HCT116 (cell line): ENCODE measurements around the gene SRPX. TPM values are rescaled to one million over a fixed set of nuclear protein-coding genes. Genes with fewer than 3 reads are reported as not detected.

Experiments
- ATAC-seq: fragments of 200-7000 bp; cut with Tn5 transposase; 2 replicates; pipeline ENCODE4 v1.9.1; 2020; ENCODE audit warnings: mild to moderate bottlenecking, moderate library complexity
- BruUV-seq: library from RNA; stranded (reverse); fragments of 400-500 nt; replicated peaks from 2 replicates; lab custom pipeline; 2021; lab: Mats Ljungman, UMichigan
- CTCF ChIA-PET: fragments of 300-600 bp; sonication (Branson Sonifier 250); formaldehyde crosslinking; loops from one replicate; lab custom pipeline; 2021; ENCODE audit warnings: antibody characterized with exemption; lab: Charles Lee
- POLR2A ChIA-PET: fragments of 300-600, 350-600 bp; sonication (Branson Sonifier 250); formaldehyde crosslinking; loops from one replicate; lab custom pipeline; 2021; ENCODE audit warnings: antibody characterized with exemption; lab: Charles Lee
- RAD21 ChIA-PET, 2 experiments: fragments of 300-600 bp; sonication (Branson Sonifier 250); formaldehyde crosslinking; loops; one replicate each; lab custom pipeline; 2023; ENCODE audit warnings: low total read pairs in 2 of 2; ENCODE audit not compliant: uncharacterized antibody in 2 of 2, unreplicated experiment in 2 of 2, low non-redundant PET in 1 of 2; lab: Charles Lee
- DNase-seq: peaks from one replicate; pipeline ENCODE4 v3.0.0-alpha.2; 2010; ENCODE audit warnings: low read depth, low spot score
- H2AFZ ChIP-seq: fragments of 200-600 bp; shearing (Covaris generic), sonication (generic); 2 replicates; pipeline ENCODE4 v1.6.1; 2017; ENCODE audit warnings: low read depth, mixed run types, mixed read lengths, antibody characterized with exemption, low read length; ENCODE audit not compliant: poor library complexity, severe bottlenecking
- H3K27ac ChIP-seq: 2 replicates; pipeline ENCODE4 v1.5.1; 2012; ENCODE audit warnings: low read depth, low read length
- H3K27me3 ChIP-seq: fragments of 200-600 bp; sonication (generic); 2 replicates; pipeline ENCODE4 v1.6.1; 2016; ENCODE audit warnings: mixed run types, low read length, mixed read lengths; ENCODE audit not compliant: insufficient read depth
- H3K36me3 ChIP-seq, 2 experiments: fragments of 200-500 bp in 1 of 2; fragments of 200-600 bp in 1 of 2; sonication (Bioruptor generic) in 1 of 2; sonication (generic) in 1 of 2; 2 replicates each; pipeline versions ENCODE4 v1.5.1 to v1.6.1; 2014 to 2016; ENCODE audit warnings: low read length in 2 of 2, inconsistent platforms in 1 of 2, mixed read lengths in 1 of 2, mixed run types in 1 of 2; ENCODE audit not compliant: insufficient read depth in 2 of 2, control insufficient read depth in 1 of 2
- H3K4me1 ChIP-seq, 2 experiments: fragments of 200-600 bp in 1 of 2; sonication (generic) in 1 of 2; 2 replicates each; pipeline versions ENCODE4 v1.5.1 to v1.6.1; 2012 to 2017; ENCODE audit warnings: low read length in 2 of 2, inconsistent platforms in 1 of 2, mild to moderate bottlenecking in 1 of 2, mixed read lengths in 1 of 2, mixed run types in 1 of 2, moderate library complexity in 1 of 2; ENCODE audit not compliant: insufficient read depth in 2 of 2, control insufficient read depth in 1 of 2
- H3K4me2 ChIP-seq: fragments of 200-600 bp; sonication (generic); 2 replicates; pipeline ENCODE4 v1.6.1; 2017; ENCODE audit warnings: mixed run types, low read length, mixed read lengths
- H3K4me3 ChIP-seq, 2 experiments: fragments of 200-600 bp in 1 of 2; sonication (generic) in 1 of 2; replicated peaks in 1 of 2; 2 replicates each; pipeline ENCODE4 v1.5.1; 2011 to 2016; ENCODE audit warnings: low read length in 2 of 2, control low read depth in 1 of 2, low read depth in 1 of 2, mild to moderate bottlenecking in 1 of 2, mixed read lengths in 1 of 2, mixed run types in 1 of 2
- H3K79me2 ChIP-seq: fragments of 200-600 bp; sonication (generic); 2 replicates; pipeline ENCODE4 v1.6.1; 2017; ENCODE audit warnings: mild to moderate bottlenecking, mixed run types, low read length, moderate library complexity, mixed read lengths; ENCODE audit not compliant: insufficient read depth
- H3K9ac ChIP-seq: fragments of 200-600 bp; sonication (generic); 2 replicates; pipeline ENCODE4 v1.6.1; 2016; ENCODE audit warnings: low read length, mixed read lengths
- H3K9me2 ChIP-seq: fragments of 200-600 bp; sonication (generic), shearing (Covaris generic); 2 replicates; pipeline ENCODE4 v1.6.1; 2017; ENCODE audit warnings: mixed run types, mild to moderate bottlenecking, moderate library complexity; ENCODE audit not compliant: insufficient read depth
- H3K9me3 ChIP-seq, 2 experiments: fragments of 200-500 bp in 1 of 2; fragments of 200-600 bp in 1 of 2; sonication (Bioruptor generic) in 1 of 2; sonication (generic) in 1 of 2; 2 replicates each; pipeline ENCODE4 v1.6.1; 2014 to 2017; ENCODE audit warnings: low read length in 2 of 2, mixed read lengths in 2 of 2, inconsistent platforms in 1 of 2, low read depth in 1 of 2, mild to moderate bottlenecking in 1 of 2, mixed run types in 1 of 2, moderate library complexity in 1 of 2; ENCODE audit not compliant: control insufficient read depth in 1 of 2, insufficient read depth in 1 of 2
- H4K20me1 ChIP-seq: fragments of 200-600 bp; sonication (generic), shearing (Covaris generic); 2 replicates; pipeline ENCODE4 v1.6.1; 2017; ENCODE audit warnings: mixed run types, mild to moderate bottlenecking, moderate library complexity; ENCODE audit not compliant: insufficient read depth
- CTCF ChIP-seq, 3 experiments: fragments of 200-600 bp in 1 of 3; sonication (generic) in 1 of 3; IDR thresholded peaks in 2 of 3; conservative IDR thresholded peaks in 1 of 3; 2 replicates each; pipeline ENCODE4 v1.5.1; 2012 to 2017; ENCODE audit warnings: low read depth in 2 of 3, low read length in 2 of 3, antibody characterized with exemption in 1 of 3, borderline replicate concordance in 1 of 3, control low read depth in 1 of 3, mild to moderate bottlenecking in 1 of 3, mixed read lengths in 1 of 3, mixed run types in 1 of 3, moderate library complexity in 1 of 3; ENCODE audit not compliant: insufficient read depth in 1 of 3
- ELF1 ChIP-seq: IDR thresholded peaks from 2 replicates; pipeline ENCODE4 v1.6.1; 2012; ENCODE audit warnings: low read depth, borderline replicate concordance
- EZH2 ChIP-seq: fragments of 200-600 bp; sonication (generic); IDR thresholded peaks from 2 replicates; pipeline ENCODE4 v1.6.1; 2017; ENCODE audit warnings: antibody characterized with exemption, mixed run types
- EZH2phosphoT487 ChIP-seq: fragments of 200-600 bp; IDR thresholded peaks from 2 replicates; pipeline ENCODE4 v1.6.1; 2018; ENCODE audit warnings: antibody characterized with exemption, borderline replicate concordance
- FOSL1 ChIP-seq: IDR thresholded peaks from 2 replicates; pipeline ENCODE4 v1.6.1; 2012; ENCODE audit warnings: low read depth
- JUND ChIP-seq: IDR thresholded peaks from 2 replicates; pipeline ENCODE4 v1.6.1; 2012
- POLR2A ChIP-seq: IDR thresholded peaks from 2 replicates; pipeline ENCODE4 v1.7.0; 2011; ENCODE audit warnings: borderline replicate concordance; ENCODE audit not compliant: insufficient read depth, insufficient read length; ENCODE audit errors: extremely low read depth
- RAD21 ChIP-seq: IDR thresholded peaks from 2 replicates; pipeline ENCODE4 v1.6.1; 2012; ENCODE audit warnings: low read depth, mild to moderate bottlenecking
- SIN3A ChIP-seq: IDR thresholded peaks from 2 replicates; pipeline ENCODE4 v1.6.1; 2012; ENCODE audit warnings: low read depth
- SP1 ChIP-seq: IDR thresholded peaks from 2 replicates; pipeline ENCODE4 v1.6.1; 2012; ENCODE audit warnings: low read depth
- SRF ChIP-seq: IDR thresholded peaks from 2 replicates; pipeline ENCODE4 v1.6.1; 2012; ENCODE audit warnings: low read depth
- TCF7L2 ChIP-seq: IDR thresholded peaks from 2 replicates; pipeline ENCODE4 v1.7.0; 2011; ENCODE audit warnings: borderline replicate concordance, inconsistent platforms; ENCODE audit not compliant: insufficient read depth, insufficient read length; ENCODE audit errors: extremely low read depth
- YY1 ChIP-seq: IDR thresholded peaks from 2 replicates; pipeline ENCODE4 v1.6.1; 2011; ENCODE audit warnings: low read length, low read depth, moderate library complexity, mild to moderate bottlenecking; ENCODE audit not compliant: insufficient replicate concordance; ENCODE audit errors: extremely low read depth
- ZFX ChIP-seq: fragments of 450-650 bp; IDR thresholded peaks from 2 replicates; pipeline ENCODE4 v1.6.1; 2017
- ZNF274 ChIP-seq: fragments of 200-500 bp; sonication (Bioruptor generic); IDR thresholded peaks from 2 replicates; pipeline ENCODE4 v1.6.1; 2014; ENCODE audit warnings: mild to moderate bottlenecking, low read depth, low read length, inconsistent platforms
- intact Hi-C: fragments of 100-400 bp; cut with micrococcal nuclease; formaldehyde crosslinking; loops from 2 replicates; pipeline ENCODE4 v1.10.0; 2022
- total RNA-seq: library from RNA; stranded (reverse); gene quantifications from one replicate; pipeline ENCODE4 v1.2.1, GENCODE V29; 2021; ENCODE audit not compliant: unreplicated experiment
- TF ChIP-seq, protein P1 (sequence below): IDR thresholded peaks from 2 replicates; pipeline ENCODE4 v1.6.1; 2012; ENCODE audit warnings: low read depth
- TF ChIP-seq, protein P2 (sequence below): IDR thresholded peaks from 2 replicates; pipeline ENCODE4 v1.6.1; 2012

The SRPX gene
- total RNA-seq, 1 experiment from 2014 or later: 18.2 TPM

DNA sequence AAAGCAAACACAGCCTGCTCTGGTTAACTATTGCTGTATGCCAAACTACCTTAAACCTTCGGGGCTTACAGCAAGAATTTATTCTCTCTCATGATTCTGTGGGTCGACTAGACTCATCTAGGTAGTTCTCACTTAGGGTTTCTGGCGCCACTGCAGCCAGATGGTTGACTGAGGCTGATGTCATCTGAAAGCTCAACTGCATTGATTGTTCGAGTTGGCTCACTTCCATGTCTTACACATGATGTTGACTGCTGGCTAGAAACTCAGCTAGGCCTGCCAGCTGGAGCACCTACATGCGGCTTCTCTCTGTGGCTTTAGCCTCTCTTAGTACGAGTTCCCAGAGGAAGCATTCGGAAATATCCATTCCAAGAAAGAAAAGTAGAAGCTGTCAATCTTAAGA, 103.2 kb downstream of the SRPX start:
- Histone ChIP-seq H3K9me2 (no peaks in the 10 kb centered on the region), H3K36me3 (no peaks in the 10 kb centered on the region), H3K79me2 (no peaks in the 10 kb centered on the region), H3K9ac (no peak overlapping the region), H3K9me3 (no peaks in the 10 kb centered on the region), H3K4me2 (no peak overlapping the region), H3K27ac (no peak overlapping the region), H3K27me3 (no peaks in the 10 kb centered on the region), H4K20me1 (no peaks in the 10 kb centered on the region), H3K4me3 (no peak overlapping the region), H2AFZ (no peak overlapping the region), H3K4me1 (no peaks in the 10 kb centered on the region)
- intact Hi-C loops: no loop called here
- DNase-seq (no peak), ATAC-seq (no peak)
- no TSS peak for BruUV-seq
- ChIA-PET POLR2A (no interaction called here), CTCF (no interaction called here), RAD21 (no interaction called here)
- TF ChIP-seq EZH2phosphoT487 (no peak), SP1 (no peak), ZFX (no peak), TCF7L2 (no peak)

GRCh38 chrX:38116706-38117105, 104.0 kb downstream of the SRPX start:
- H2AFZ ChIP-seq: no peak overlapping the region
- no peaks in the 10 kb centered on the region for H3K36me3 ChIP-seq
- RAD21 ChIA-PET: no interaction called here
- DNase-seq (no peak), ATAC-seq (no peak)
- no peaks in the 10 kb centered on the region for H3K9me2 ChIP-seq
- POLR2A ChIA-PET: no interaction called here
- CTCF ChIA-PET: no interaction called here
- no peaks in the 10 kb centered on the region for H3K27me3 ChIP-seq
- no peak overlapping the region for H3K4me2 ChIP-seq
- no peak overlapping the region for H3K27ac ChIP-seq
- TF ChIP-seq, protein P1, sequence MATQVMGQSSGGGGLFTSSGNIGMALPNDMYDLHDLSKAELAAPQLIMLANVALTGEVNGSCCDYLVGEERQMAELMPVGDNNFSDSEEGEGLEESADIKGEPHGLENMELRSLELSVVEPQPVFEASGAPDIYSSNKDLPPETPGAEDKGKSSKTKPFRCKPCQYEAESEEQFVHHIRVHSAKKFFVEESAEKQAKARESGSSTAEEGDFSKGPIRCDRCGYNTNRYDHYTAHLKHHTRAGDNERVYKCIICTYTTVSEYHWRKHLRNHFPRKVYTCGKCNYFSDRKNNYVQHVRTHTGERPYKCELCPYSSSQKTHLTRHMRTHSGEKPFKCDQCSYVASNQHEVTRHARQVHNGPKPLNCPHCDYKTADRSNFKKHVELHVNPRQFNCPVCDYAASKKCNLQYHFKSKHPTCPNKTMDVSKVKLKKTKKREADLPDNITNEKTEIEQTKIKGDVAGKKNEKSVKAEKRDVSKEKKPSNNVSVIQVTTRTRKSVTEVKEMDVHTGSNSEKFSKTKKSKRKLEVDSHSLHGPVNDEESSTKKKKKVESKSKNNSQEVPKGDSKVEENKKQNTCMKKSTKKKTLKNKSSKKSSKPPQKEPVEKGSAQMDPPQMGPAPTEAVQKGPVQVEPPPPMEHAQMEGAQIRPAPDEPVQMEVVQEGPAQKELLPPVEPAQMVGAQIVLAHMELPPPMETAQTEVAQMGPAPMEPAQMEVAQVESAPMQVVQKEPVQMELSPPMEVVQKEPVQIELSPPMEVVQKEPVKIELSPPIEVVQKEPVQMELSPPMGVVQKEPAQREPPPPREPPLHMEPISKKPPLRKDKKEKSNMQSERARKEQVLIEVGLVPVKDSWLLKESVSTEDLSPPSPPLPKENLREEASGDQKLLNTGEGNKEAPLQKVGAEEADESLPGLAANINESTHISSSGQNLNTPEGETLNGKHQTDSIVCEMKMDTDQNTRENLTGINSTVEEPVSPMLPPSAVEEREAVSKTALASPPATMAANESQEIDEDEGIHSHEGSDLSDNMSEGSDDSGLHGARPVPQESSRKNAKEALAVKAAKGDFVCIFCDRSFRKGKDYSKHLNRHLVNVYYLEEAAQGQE: no peak
- TF ChIP-seq ZFX (no peak), SP1 (no peak), YY1 (no peak), SRF (no peak), TCF7L2 (no peak), JUND (no peak), EZH2 (no peak), ZNF274 (no peak), RAD21 (no peak), CTCF (IDR thresholded peaks at IDR 0.05 in 2 of 3, conservative IDR thresholded peaks at IDR 0.05 in 1 of 3; ENCODE audit: borderline replicate concordance in 1 of 3, insufficient read depth in 1 of 3, low read depth in 2 of 3, low read length in 2 of 3) (no peak), POLR2A (no peak), SIN3A (no peak), ELF1 (no peak), FOSL1 (no peak)
- TF ChIP-seq, protein P2, sequence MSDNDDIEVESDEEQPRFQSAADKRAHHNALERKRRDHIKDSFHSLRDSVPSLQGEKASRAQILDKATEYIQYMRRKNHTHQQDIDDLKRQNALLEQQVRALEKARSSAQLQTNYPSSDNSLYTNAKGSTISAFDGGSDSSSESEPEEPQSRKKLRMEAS: no peak
- intact Hi-C loops: no loop called here
- no peaks in the 10 kb centered on the region for H3K79me2 ChIP-seq
- no peak overlapping the region for H3K4me3 ChIP-seq
- no TSS peak for BruUV-seq
- H3K9ac ChIP-seq: no peak overlapping the region
- H4K20me1 ChIP-seq: no peaks in the 10 kb centered on the region
- no peaks in the 10 kb centered on the region for H3K4me1 ChIP-seq
- no peaks in the 10 kb centered on the region for H3K9me3 ChIP-seq
